Left lobe of liver (tissue), 2 donors: ENCODE measurements around the gene LONP1. TPM values are rescaled to one million over a fixed set of nuclear protein-coding genes. Genes with fewer than 3 reads are reported as not detected.
"Not testable (repeated sequence)": the region's sequence is repeated elsewhere in the genome, so short reads cannot be mapped to it uniquely, and the experiment has no call there.

Experiments used
- ATAC-seq: fragments of 200-7000 bp; cut with Tn5 transposase; one replicate; pipeline ENCODE4 v1.9.1; 2020; ENCODE audit warnings: mild to moderate bottlenecking, moderate library complexity
- DNase-seq: peaks from one replicate; pipeline ENCODE4 v3.0.0-alpha.2; 2020; ENCODE audit warnings: low spot score
- total RNA-seq: library from RNA; stranded (reverse); gene quantifications from one replicate; pipeline ENCODE4 v1.2.1, GENCODE V29; 2021
- donor health status: DM: no; HTN: no; CAD: no; lungs with moderate emphysema.
- donor health status: DM: no; HTN: yes; CAD: no.

Gene LONP1
- total RNA-seq, 1 donor from 2014 or later = 68.7 TPM

GRCh38 chr19:5711713-5712161 is 8.2 kb downstream of the LONP1 start:
- DNase-seq (no peak), ATAC-seq (no peak)

- DNase-seq (no peak), ATAC-seq (no peak)
Measured at GRCh38 chr19:5711025-5711424, 8.9 kb downstream of the LONP1 start.

- no peak for DNase-seq
Measured at GRCh38 chr19:5707576-5708575, 12.1 kb downstream of the LONP1 start.

GRCh38 chr19:5706876-5707573 is 12.9 kb downstream of the LONP1 start:
- DNase-seq (no peak), ATAC-seq (no peak)

More at GRCh38 chr19:5707576-5708575, 12.1 kb downstream of the LONP1 start:
- no peak for ATAC-seq

- ATAC-seq (no peak), DNase-seq (no peak)
Measured at GRCh38 chr19:5705552-5705951, 14.4 kb downstream of the LONP1 start.

- no peak for DNase-seq
- ATAC-seq = no peak
Measured at GRCh38 chr19:5703819-5704818, 15.8 kb downstream of the LONP1 start.

- DNase-seq, ATAC-seq: not testable (repeated sequence)
Measured at GRCh38 chr19:5702053-5702410, 17.9 kb downstream of the LONP1 start.

GRCh38 chr19:5700455-5701092 is 19.4 kb downstream of the LONP1 start:
- no peak for DNase-seq

GRCh38 chr19:5698635-5699422 is 21.1 kb downstream of the LONP1 start:
- ATAC-seq (no peak), DNase-seq (no peak)

More at GRCh38 chr19:5700455-5701092, 19.4 kb downstream of the LONP1 start:
- ATAC-seq = no peak

GRCh38 chr19:5697890-5698634 is 21.9 kb downstream of the LONP1 start:
- DNase-seq = no peak
- no peak for ATAC-seq

GRCh38 chr19:5697022-5697889 is 22.7 kb downstream of the LONP1 start:
- no peak for DNase-seq
- ATAC-seq = no peak

GRCh38 chr19:5696196-5697021 is 23.5 kb downstream of the LONP1 start:
- no peak for ATAC-seq
- peak; percentile 48 for DNase-seq

GRCh38 chr19:5695649-5696195 is 24.2 kb downstream of the LONP1 start:
- DNase-seq (no peak), ATAC-seq (no peak)

GRCh38 chr19:5694956-5695648 is 24.8 kb downstream of the LONP1 start:
- ATAC-seq = no peak
- DNase-seq = no peak

GRCh38 chr19:5694167-5694955 is 25.6 kb downstream of the LONP1 start:
- ATAC-seq = no peak
- DNase-seq = no peak
